ENCODE data around the gene LRRK1.

- no peak for TF ChIP-seq CTCF (IDR thresholded peaks at IDR 0.05)
- TF ChIP-seq POLR2A (IDR thresholded peaks at IDR 0.05) = no peak
Measured at GRCh38 chr15:100966997-100967396, 47.8 kb downstream of the LRRK1 start.

All from esophagus squamous epithelium (tissue), 4 donors.